AG04450 (cell line): ENCODE results near the gene RAPGEF5. TPM values are rescaled to one million over a fixed set of nuclear protein-coding genes. Genes with fewer than 3 reads are reported as not detected.

ENCODE experiments used
- CTCF ChIA-PET: fragments of 300-600, 350-600 bp; formaldehyde crosslinking; extraction: SDS; loops from one replicate; lab custom pipeline; 2022; ENCODE audit warnings: antibody characterized with exemption, inconsistent platforms; lab: Charles Lee
- POLR2A ChIA-PET: fragments of 350-600 bp; formaldehyde crosslinking; extraction: SDS; loops from one replicate; lab custom pipeline; 2021; ENCODE audit warnings: antibody characterized with exemption, inconsistent platforms; lab: Yijun Ruan, JAX
- DNase-seq: peaks from one replicate; pipeline ENCODE4 v3.0.0-alpha.2; 2011; ENCODE audit warnings: low read depth, low spot score
- H3K27ac ChIP-seq: one replicate; pipeline ENCODE4 v1.5.1; 2012; ENCODE audit warnings: low read depth, low read length, control low read depth
- H3K27me3 ChIP-seq: one replicate; pipeline ENCODE4 v1.6.0; 2012; ENCODE audit warnings: low read length; ENCODE audit not compliant: control insufficient read depth, insufficient read depth
- H3K4me3 ChIP-seq: 2 replicates; pipeline ENCODE4 v1.5.1; 2011; ENCODE audit warnings: mild to moderate bottlenecking, low read depth, low read length, control low read depth
- H3K9me3 ChIP-seq: 2 replicates; pipeline ENCODE4 v1.5.1; 2012; ENCODE audit warnings: low read length; ENCODE audit not compliant: control insufficient read depth, insufficient read depth
- polyA plus RNA-seq: library from polyadenylated mRNA; depleted of rRNA; stranded (reverse); fragments of >200 nt; gene quantifications from 2 replicates; pipeline ENCODE4 v1.2.3, GENCODE V29; 2011
- TF ChIP-seq, protein P1 (sequence below): IDR thresholded peaks from 2 replicates; pipeline ENCODE4 v1.5.1; 2011; ENCODE audit warnings: low read depth, low read length, control low read depth, inconsistent platforms

The RAPGEF5 gene
- polyA plus RNA-seq, 1 experiment: 0.16 TPM

GRCh38 chr7:22373911-22374310, 17.0 kb upstream of the RAPGEF5 start:
- TF ChIP-seq, protein P1, sequence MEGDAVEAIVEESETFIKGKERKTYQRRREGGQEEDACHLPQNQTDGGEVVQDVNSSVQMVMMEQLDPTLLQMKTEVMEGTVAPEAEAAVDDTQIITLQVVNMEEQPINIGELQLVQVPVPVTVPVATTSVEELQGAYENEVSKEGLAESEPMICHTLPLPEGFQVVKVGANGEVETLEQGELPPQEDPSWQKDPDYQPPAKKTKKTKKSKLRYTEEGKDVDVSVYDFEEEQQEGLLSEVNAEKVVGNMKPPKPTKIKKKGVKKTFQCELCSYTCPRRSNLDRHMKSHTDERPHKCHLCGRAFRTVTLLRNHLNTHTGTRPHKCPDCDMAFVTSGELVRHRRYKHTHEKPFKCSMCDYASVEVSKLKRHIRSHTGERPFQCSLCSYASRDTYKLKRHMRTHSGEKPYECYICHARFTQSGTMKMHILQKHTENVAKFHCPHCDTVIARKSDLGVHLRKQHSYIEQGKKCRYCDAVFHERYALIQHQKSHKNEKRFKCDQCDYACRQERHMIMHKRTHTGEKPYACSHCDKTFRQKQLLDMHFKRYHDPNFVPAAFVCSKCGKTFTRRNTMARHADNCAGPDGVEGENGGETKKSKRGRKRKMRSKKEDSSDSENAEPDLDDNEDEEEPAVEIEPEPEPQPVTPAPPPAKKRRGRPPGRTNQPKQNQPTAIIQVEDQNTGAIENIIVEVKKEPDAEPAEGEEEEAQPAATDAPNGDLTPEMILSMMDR: no peak
- no peaks in the 10 kb centered on the region for H3K27me3 ChIP-seq
- H3K27ac ChIP-seq: no peak overlapping the region
- DNase-seq: no peak
- CTCF ChIA-PET: interaction anchor here (1.0 kb wide), 1 partner anchor 264 kb away, joined by 5 read pairs; no protein-coding TSS in a partner anchor
- POLR2A ChIA-PET: no interaction called here
- no peaks in the 10 kb centered on the region for H3K9me3 ChIP-seq
- H3K4me3 ChIP-seq: no peak overlapping the region

DNA sequence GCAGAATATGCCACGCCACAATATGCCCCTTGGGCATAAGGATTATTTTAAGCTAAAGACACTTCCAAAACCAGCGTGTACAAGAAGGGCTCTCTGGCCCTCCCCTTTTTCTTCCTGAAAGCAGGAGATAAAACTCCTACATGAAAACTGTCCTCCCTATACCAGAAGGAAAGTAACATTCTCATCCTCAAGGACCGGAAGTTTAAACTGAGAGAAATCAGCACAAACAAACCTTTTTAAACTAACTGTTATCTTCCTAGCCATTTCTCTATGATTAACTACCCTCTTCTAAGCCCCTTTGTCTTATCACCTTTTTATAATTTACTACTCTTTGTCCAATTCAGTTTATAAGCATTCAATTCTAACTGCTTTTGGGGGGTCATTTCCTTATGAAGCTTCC, 16.4 kb upstream of the RAPGEF5 start:
- CTCF ChIA-PET: no interaction called here
- TF ChIP-seq, protein P1: no peak
- H3K4me3 ChIP-seq: no peak overlapping the region
- H3K9me3 ChIP-seq: no peaks in the 10 kb centered on the region
- POLR2A ChIA-PET: no interaction called here
- no peak overlapping the region for H3K27ac ChIP-seq
- no peaks in the 10 kb centered on the region for H3K27me3 ChIP-seq
- no peak for DNase-seq

- no peaks in the 10 kb centered on the region for H3K27me3 ChIP-seq
- no peak for DNase-seq
- H3K9me3 ChIP-seq: no peaks in the 10 kb centered on the region
- CTCF ChIA-PET: no interaction called here
- H3K4me3 ChIP-seq: no peak overlapping the region
- TF ChIP-seq, protein P1: no peak
- POLR2A ChIA-PET: no interaction called here
- no peak overlapping the region for H3K27ac ChIP-seq
Measured at GRCh38 chr7:22372863-22373262, 15.9 kb upstream of the RAPGEF5 start.

DNA sequence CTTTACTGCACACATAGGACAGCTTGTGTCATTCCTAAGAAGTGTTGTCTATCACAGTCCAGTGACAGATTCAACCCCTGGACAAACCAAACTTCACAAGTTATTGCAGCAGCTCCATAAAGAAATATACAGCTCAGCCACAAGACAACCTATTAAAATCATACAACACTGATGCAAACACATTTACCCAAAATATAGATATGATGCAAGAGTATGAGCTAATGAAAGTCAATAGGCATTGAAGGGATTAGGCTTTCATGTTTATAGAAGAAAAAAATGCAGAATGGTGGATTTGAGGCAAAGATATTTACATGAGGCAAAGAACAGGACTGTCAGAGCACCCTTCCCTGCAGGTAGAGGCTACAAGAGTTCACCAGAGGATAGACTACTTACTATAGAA, 14.9 kb upstream of the RAPGEF5 start:
- Histone ChIP-seq H3K27me3 (no peaks in the 10 kb centered on the region), H3K4me3 (no peak overlapping the region), H3K27ac (no peak overlapping the region), H3K9me3 (no peaks in the 10 kb centered on the region)
- no peak for DNase-seq
- TF ChIP-seq, protein P1: no peak
- ChIA-PET POLR2A (no interaction called here), CTCF (interaction anchor here (1.6 kb wide), 1 partner anchor 262 kb away, joined by 5 read pairs; no protein-coding TSS in a partner anchor)

DNA sequence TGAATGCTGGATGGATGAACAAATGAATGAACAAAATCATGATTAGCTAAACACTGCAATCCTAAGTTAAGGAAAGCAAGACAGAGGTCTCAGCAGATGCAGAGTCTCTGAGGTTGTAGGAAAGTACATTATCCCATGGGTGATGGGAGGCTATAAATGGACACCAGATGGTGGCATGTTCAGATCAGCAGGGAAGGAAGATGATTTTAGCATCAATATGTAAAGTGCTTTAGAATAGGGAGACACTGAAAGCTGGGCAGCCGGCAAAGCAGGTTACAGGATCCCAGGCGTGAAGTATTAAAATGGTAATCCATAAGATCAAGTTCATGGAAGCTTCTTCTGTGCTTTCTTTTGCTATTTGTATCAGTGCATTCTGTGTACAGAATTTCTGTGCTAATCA, 7.9 kb upstream of the RAPGEF5 start:
- ChIA-PET CTCF (interaction anchor here (2.2 kb wide), 1 partner anchor 255 kb away, joined by 5 read pairs; no protein-coding TSS in a partner anchor), POLR2A (no interaction called here)
- Histone ChIP-seq H3K27ac (no peak overlapping the region), H3K4me3 (no peak overlapping the region), H3K9me3 (no peaks in the 10 kb centered on the region), H3K27me3 (no peaks in the 10 kb centered on the region)
- TF ChIP-seq, protein P1: no peak
- DNase-seq: no peak
